Stomach (tissue), 9 donors: Measurements from ENCODE around the gene RDH5. TPM values are rescaled to one million over a fixed set of nuclear protein-coding genes. Genes with fewer than 3 reads are reported as not detected.

Experiments
- DNase-seq, 2 donors: peaks; one replicate each; pipeline versions ENCODE4 v3.0.0 to v3.0.0-alpha.2; 2013 to 2019
- H3K27ac ChIP-seq, 5 donors: fragments of 200-600 bp in 4 of 5; sonication (generic) in 4 of 5; one replicate each; pipeline ENCODE4 v1.5.1; 2013 to 2019; ENCODE audit warnings: mild to moderate bottlenecking in 1 of 5, moderate library complexity in 1 of 5
- H3K27me3 ChIP-seq, 3 donors: fragments of 200-600 bp; sonication (generic); one replicate each; pipeline ENCODE4 v1.5.1; 2017 to 2019; ENCODE audit warnings: mixed run types in 1 of 3
- H3K36me3 ChIP-seq, 4 donors: fragments of 200-600 bp; sonication (generic); 1 replicate in 3 of 4; 2 replicates in 1 of 4; pipeline ENCODE4 v1.5.1; 2016 to 2019
- H3K4me1 ChIP-seq, 4 donors: fragments of 200-600 bp; sonication (generic); one replicate each; pipeline ENCODE4 v1.5.1; 2016 to 2019
- H3K4me3 ChIP-seq, 4 donors: fragments of 200-600 bp; sonication (generic) in 3 of 4; one replicate each; pipeline ENCODE4 v1.5.1; 2016 to 2019; ENCODE audit warnings: mild to moderate bottlenecking in 1 of 4
- H3K9me3 ChIP-seq, 4 donors: fragments of 200-600 bp; sonication (generic); one replicate each; pipeline ENCODE4 v1.5.1; 2016 to 2019
- CTCF ChIP-seq, 7 experiments: fragments of 450-650 bp in 4 of 7; fragments of 200-600 bp in 3 of 7; sonication (generic) in 3 of 7; IDR thresholded peaks; one replicate each; pipeline ENCODE4 v1.5.1; 2016 to 2019; ENCODE audit warnings: antibody characterized with exemption in 7 of 7, control low read depth in 2 of 7, mild to moderate bottlenecking in 1 of 7
- EP300 ChIP-seq: sonication (generic); formaldehyde crosslinking; IDR thresholded peaks from one replicate; pipeline ENCODE4 v1.6.1; 2017; ENCODE audit warnings: antibody characterized with exemption
- POLR2A ChIP-seq, 4 donors: fragments of 450-650 bp; IDR thresholded peaks; one replicate each; pipeline ENCODE4 v1.6.1; 2016; ENCODE audit warnings: antibody characterized with exemption in 4 of 4, control low read depth in 2 of 4, mild to moderate bottlenecking in 1 of 4, moderate library complexity in 1 of 4
- POLR2AphosphoS5 ChIP-seq, 3 donors: sonication (generic); formaldehyde crosslinking; IDR thresholded peaks; one replicate each; pipeline ENCODE4 v1.6.1; 2016; ENCODE audit warnings: antibody characterized with exemption in 3 of 3
- WGBS, 5 donors: extraction: QIAGEN DNeasy Blood & Tissue Kit in 3 of 5; methylation state at CpG; one replicate each; pipeline versions ENCODE4 v1.1.5 to v1.1.7; 2013 to 2018; 5-methylcytosine and 5-hydroxymethylcytosine counted together
- intact Hi-C: fragments of 100-400 bp; cut with DNase I; formaldehyde crosslinking; loops from one replicate; pipeline ENCODE4 v1.15.1; 2023; ENCODE audit warnings: low total_unique reads
- polyA plus RNA-seq, 3 donors: library from polyadenylated mRNA; stranded (reverse); fragments of 200-250 nt; gene quantifications; one replicate each; pipeline ENCODE4 v1.2.3, GENCODE V29; 2013
- total RNA-seq, 5 donors: library from RNA; depleted of rRNA; stranded (reverse); fragments of >200 nt; gene quantifications; one replicate each; pipeline versions ENCODE4 v1.1.0 to v1.2.3, GENCODE V29; 2014 to 2016
- donor health status: healthy with polysubstance abuse.
- donor health status: Bipolar disorder and iron deficiency.
- donor health status: healthy.

Gene RDH5
- total and polyA plus RNA-seq, 8 donors: 3.2 to 41.2 (median 10.1) TPM

DNA sequence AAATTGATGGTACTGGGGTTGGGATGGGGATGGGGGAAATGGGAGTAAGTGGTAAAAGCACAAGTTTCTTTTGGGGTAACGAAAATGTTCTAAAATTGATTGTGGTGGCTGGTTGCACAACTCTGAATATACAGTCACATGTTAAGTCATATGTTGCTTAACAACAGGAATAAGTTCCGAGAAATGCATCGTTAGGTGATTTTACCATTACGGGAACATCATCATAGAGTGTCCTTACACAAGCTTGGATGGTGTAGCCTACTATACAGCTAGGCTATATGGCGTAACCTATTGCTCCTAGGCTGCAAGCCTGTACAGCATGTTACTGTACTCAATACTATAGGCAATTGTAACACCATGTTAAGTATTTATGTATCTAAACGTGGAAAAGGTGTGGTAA, 43.5 kb upstream of the RDH5 start:
- WGBS, 5 donors: 50 to 85% (median 68%) methylated on average over 6 of the region's 6 CpGs
- Histone ChIP-seq H3K36me3 (no peaks in the 10 kb centered on the region), H3K27ac (no peak overlapping the region), H3K27me3 (peaks cover 0 to 6% (median 0%) of the 10 kb centered on the region in 3 donors), H3K4me3 (no peak overlapping the region), H3K4me1 (peaks cover 7 to 12% (median 9%) of the 10 kb centered on the region in 4 donors), H3K9me3 (no peaks in the 10 kb centered on the region)
- no peak for DNase-seq
- intact Hi-C loops: no loop called here
- TF ChIP-seq CTCF (IDR thresholded peaks at IDR 0.05): no peak
- no peak for TF ChIP-seq EP300
- TF ChIP-seq POLR2A (IDR thresholded peaks at IDR 0.05): no peak
- no peak for TF ChIP-seq POLR2AphosphoS5 (IDR thresholded peaks at IDR 0.05)

GRCh38 chr12:55679691-55680090, 40.5 kb upstream of the RDH5 start:
- Histone ChIP-seq H3K27ac (no peak overlapping the region), H3K36me3 (peaks cover 0 to 2% (median under 1%) of the 10 kb centered on the region in 4 donors), H3K4me3 (no peak overlapping the region), H3K4me1 (peaks cover 13 to 23% (median 17%) of the 10 kb centered on the region in 4 donors), H3K9me3 (no peaks in the 10 kb centered on the region), H3K27me3 (peaks cover 0 to 15% (median 0%) of the 10 kb centered on the region in 3 donors)
- intact Hi-C loops: no loop called here
- no peak for TF ChIP-seq EP300
- no peak for TF ChIP-seq POLR2A (IDR thresholded peaks at IDR 0.05)
- TF ChIP-seq POLR2AphosphoS5 (IDR thresholded peaks at IDR 0.05): no peak
- no peak for TF ChIP-seq CTCF (IDR thresholded peaks at IDR 0.05)
- DNase-seq: no peak
- 86 to 91% (median 89%) methylated on average over 5 of the region's 5 CpGs for WGBS, 5 donors

DNA sequence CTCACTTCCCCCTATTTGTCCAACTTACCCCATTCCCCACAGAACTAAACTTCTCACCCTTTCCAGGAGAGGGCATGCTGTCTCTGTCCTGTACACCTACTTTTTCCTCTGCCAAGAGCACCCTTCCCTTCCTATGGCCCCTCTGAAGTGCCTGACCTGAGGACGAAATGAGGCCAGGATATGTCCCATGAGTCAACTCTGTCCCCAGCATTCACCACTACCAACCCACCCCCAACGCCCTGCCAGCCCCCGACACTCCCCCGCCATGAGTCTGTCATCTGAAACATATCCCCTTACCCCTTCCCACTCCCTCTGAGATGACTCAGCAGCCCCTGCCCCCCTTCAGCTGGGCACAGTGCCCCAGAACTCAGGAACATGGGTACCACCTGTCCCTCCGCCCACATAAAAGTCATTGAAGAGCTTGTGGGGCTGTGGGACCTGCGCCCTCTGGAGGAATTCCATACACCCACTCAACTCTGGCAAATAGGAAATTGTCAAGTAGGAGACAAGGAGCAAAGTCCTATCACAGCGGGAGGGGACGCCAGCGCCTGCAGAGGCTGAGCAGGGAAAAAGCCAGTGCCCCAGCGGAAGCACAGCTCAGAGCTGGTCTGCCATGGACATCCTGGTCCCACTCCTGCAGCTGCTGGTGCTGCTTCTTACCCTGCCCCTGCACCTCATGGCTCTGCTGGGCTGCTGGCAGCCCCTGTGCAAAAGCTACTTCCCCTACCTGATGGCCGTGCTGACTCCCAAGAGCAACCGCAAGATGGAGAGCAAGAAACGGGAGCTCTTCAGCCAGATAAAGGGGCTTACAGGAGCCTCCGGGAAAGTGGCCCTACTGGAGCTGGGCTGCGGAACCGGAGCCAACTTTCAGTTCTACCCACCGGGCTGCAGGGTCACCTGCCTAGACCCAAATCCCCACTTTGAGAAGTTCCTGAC, 38.8 kb upstream of the RDH5 start:
- Histone ChIP-seq H3K27ac (peak overlapping the region in 3 of 5 donors; percentile 28 to 64 (median 51)), H3K36me3 (peaks cover 0 to 19% (median 2%) of the 10 kb centered on the region in 4 donors), H3K4me1 (peaks cover 13 to 23% (median 17%) of the 10 kb centered on the region in 4 donors), H3K27me3 (peaks cover 0 to 15% (median 0%) of the 10 kb centered on the region in 3 donors), H3K4me3 (peak overlapping the region; percentile 9 to 41 (median 30)), H3K9me3 (no peaks in the 10 kb centered on the region)
- DNase-seq: peak; percentile 71 to 89
- WGBS, 5 donors: 7 to 17% (median 10%) methylated on average over 13 to 17 of the region's 17 CpGs
- peak in 3 of 7 experiments; percentile 11 to 40 (median 34) for TF ChIP-seq CTCF (IDR thresholded peaks at IDR 0.05)
- peak in 2 of 3 donors; percentile 17 to 39 for TF ChIP-seq POLR2AphosphoS5 (IDR thresholded peaks at IDR 0.05)
- no peak for TF ChIP-seq EP300
- no peak for TF ChIP-seq POLR2A (IDR thresholded peaks at IDR 0.05)
- intact Hi-C loops: no loop called here

DNA sequence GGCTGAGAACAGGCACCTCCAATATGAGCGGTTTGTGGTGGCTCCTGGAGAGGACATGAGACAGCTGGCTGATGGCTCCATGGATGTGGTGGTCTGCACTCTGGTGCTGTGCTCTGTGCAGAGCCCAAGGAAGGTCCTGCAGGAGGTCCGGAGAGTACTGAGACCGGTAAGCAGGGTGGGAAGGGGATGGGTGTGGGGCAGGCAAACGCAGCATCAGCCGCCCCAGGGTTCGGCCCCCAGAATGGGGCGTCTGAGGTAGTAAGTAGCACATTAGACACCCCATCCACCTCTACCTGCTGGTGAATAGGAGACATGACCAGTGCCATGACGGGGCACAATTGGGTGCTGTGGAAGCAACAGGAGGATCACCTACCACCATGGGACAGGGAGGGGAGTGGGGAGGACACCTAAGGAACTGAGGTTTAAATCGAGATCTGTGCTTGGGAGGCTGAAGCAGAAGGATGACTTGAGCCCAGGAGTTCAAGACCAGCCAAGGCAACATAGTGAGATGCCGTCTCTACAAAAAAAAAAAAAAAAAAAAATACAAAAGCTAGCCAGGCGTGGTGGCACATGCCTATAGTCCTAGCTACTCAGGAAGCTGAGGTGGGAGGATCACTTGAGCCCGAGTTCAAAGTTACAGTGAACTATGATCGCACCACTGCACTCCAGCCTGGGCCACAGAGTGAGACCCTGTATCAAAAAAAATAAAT, 38.0 kb upstream of the RDH5 start:
- Histone ChIP-seq H3K27me3 (peaks cover 0 to 15% (median 0%) of the 10 kb centered on the region in 3 donors), H3K9me3 (no peaks in the 10 kb centered on the region), H3K36me3 (peaks cover 0 to 25% (median 3%) of the 10 kb centered on the region in 4 donors), H3K4me3 (peak overlapping the region; percentile 9 to 41 (median 30)), H3K4me1 (peaks cover 13 to 23% (median 17%) of the 10 kb centered on the region in 4 donors), H3K27ac (peak overlapping the region in 1 of 5 donors; percentile 51)
- TF ChIP-seq POLR2AphosphoS5 (IDR thresholded peaks at IDR 0.05) (no peak), POLR2A (IDR thresholded peaks at IDR 0.05) (no peak), EP300 (no peak), CTCF (IDR thresholded peaks at IDR 0.05) (no peak)
- no peak for DNase-seq
- 48 to 81% (median 67%) methylated on average over 13 of the region's 13 CpGs for WGBS, 5 donors
- intact Hi-C loops: no loop called here
